ENCODE results near the gene DPEP2NB.
A peak's percentile ranks its signal among the peaks of the same experiment; 100 is the strongest.
"Not testable (repeated sequence)": the region's sequence is repeated elsewhere in the genome, so short reads cannot be mapped to it uniquely, and the experiment has no call there.

The DPEP2NB gene

DNA sequence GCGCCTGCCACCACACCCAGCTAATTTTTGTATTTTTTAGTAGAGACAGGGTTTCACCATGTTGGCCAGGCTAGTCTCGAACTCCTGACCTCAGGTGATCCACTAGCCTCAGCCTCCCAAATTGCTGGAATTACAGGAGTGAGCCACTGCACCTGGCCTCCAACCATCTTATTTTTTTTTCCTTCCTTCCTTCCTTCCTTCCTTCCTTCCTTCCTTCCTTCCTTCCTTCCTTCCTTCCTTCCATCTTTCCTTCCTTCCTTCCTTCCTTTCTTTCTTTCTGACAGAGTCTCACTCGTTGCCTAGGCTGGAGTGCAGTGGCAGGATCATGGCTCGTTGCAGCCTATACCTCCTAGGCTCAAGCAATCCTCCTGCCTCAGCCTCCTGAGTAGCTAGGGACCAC lies 5.8 kb downstream of the DPEP2NB start:
- DNase-seq: not testable (repeated sequence)

- no peak for DNase-seq
These were observed 6.5 kb downstream of the DPEP2NB start for GRCh38 chr16:68009157-68009735.

GRCh38 chr16:68005786-68006286 lies 9.9 kb downstream of the DPEP2NB start:
- DNase-seq: peak; percentile 34

DNA sequence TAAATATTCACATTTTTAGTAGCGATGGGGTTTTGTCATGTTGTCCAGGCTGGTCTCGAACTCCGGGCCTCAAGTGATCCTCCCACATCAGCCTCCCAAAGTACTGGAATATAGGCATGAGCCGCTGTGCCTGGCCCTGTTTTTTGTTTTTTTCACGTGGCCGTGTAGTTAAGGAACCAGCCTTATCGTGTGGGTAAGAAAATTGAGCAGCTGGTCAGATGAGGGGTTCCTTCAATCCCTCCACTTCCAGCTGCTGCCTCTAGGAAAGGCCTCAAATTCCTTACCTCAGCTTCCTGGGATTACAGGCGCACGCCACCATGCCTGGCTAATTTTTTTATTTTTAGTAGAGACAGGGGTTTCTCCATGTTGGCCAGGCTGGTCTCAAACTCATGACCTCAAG lies 10.5 kb downstream of the DPEP2NB start:
- DNase-seq: no peak

DNA sequence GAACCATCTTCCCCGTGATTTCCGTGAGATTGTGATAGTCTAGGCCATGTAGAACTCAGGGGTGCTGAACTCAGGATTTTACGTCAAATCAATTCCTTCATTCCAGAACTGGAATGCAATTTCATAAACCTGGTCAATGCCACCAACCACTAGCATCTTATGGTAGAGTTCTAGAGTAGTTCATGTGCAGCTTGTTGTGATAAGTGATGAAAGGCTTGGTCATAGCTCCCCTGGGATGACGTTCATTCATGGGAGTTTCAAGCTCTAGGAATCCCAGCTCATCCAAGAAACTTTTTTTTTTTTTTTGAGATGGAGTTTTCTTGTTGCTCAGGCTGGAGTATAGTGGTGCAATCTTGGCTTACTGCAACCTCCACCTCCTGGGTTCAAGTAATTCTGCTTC lies 12.7 kb downstream of the DPEP2NB start:
- DNase-seq: no peak

- DNase-seq: no peak
These were observed 15.3 kb downstream of the DPEP2NB start for GRCh38 chr16:68000450-68000849.

GRCh38 chr16:67999985-68000384 lies 15.7 kb downstream of the DPEP2NB start:
- no peak for DNase-seq

- DNase-seq: peak; percentile 53
These were observed 16.7 kb downstream of the DPEP2NB start, which contains the start of gene DPEP2 for GRCh38 chr16:67998779-67999688. DPEP2 (minus strand) TSS chr16:67999484; CDS start chr16:67993212, 6,272 bp downstream.

DNA sequence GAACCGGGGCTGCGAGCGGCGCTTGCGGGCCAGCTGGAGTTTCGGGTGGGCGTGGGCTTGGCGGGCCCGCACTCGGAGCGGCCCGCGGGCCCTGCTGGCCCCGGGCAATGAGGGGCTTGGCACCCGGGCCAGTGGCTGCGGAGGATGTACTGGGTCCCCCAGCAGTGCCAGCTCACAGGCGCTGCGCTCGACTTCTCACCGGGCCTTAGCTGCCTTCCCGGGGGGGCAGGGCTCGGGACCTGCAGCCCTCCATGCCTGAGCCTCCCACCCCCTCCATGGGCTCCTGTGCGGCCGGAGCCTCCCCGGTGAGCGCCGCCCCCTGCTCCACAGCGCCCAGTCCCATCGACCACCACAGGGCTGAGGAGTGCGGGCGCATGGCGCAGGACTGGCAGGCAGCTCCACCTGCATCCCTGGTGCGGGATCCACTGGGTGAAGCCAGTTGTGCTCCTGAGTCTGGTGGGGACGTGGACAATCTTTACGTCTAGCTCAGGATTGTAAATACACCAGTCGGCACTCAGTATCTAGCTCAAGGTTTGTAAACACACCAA lies 17.4 kb downstream of the DPEP2NB start:
- not testable (repeated sequence) for DNase-seq

DNA sequence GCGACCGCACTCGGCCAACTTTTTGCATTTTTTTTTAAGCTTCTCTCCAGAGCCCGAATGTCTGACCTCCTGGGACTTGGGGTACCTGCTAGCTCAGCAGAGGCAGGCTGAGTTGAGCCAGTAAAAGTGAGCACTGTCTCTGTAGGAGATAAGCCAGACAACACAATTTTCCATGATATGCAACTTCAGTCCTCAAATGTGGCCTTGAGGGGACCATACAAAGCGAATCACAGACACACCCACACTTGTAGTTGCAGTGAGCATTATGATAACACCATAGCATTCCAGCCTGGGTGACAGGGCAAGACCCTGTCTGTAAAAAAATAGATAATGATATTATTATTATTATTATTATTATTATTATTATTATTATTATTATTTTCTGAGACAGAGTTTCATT lies 19.0 kb downstream of the DPEP2NB start:
- no peak for DNase-seq

GRCh38 chr16:67995423-67995822 lies 20.3 kb downstream of the DPEP2NB start:
- peak; percentile 24 for DNase-seq

DNA sequence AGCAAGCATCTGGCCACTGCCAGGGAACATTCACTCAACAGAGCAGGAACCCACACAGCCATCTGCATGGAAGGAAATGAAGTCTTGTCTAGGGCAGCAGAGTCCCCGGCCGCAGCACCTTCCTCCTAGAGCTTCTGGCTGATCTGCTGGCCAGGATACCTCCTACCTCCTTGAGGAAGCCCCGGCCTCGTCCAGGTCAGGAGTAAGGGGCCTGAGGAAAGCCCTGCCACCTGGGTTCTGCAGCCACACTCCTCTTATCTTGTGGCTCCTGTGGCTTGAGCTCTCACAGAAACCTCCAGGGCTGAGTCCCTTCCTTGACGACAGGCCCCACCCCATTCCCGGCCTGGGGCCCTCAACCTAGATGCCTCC lies 21.7 kb downstream of the DPEP2NB start:
- peak; percentile 26 for DNase-seq

DNA sequence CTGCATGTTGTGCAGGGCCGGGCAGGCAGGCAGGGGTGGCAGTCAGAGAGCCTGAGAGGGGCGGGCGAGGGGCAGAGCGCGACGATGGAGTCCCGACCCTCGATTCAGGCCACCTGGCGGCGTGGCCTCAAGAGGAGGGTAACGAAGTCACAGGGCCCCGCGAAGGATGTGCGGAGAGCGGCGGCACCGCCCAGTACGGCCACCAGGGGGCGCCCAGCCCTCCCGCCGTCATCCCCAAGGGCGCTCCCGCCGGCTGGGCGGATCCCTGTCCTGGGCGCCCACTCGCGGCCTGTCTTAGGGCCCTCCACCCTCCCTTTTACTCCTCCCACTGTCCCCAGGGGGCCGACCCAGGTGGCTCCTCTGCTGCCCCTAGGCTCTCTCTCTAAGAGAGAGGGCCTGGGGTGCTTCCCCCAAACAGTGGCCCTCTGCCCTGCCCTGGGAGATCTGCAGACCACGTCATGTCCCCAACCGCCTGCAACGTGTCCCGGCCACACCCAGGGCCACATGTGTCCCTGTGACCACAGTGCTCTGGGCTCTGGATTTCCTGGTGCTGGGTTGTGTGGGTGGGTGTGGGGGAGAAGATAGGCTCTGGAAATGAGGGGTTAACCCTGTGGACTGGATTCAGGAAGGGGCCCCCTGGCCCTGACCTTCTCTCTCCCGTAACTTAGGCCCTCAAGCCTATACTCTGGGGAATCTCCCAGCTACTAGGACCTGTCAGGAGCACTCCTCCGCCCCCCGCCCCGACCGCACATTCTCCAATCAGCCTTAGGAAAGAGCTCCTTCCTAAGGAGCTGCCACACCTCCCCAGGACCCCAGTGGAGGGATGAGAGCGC lies 22.3 kb downstream of the DPEP2NB start:
- peak; percentile 88 for DNase-seq

DNA sequence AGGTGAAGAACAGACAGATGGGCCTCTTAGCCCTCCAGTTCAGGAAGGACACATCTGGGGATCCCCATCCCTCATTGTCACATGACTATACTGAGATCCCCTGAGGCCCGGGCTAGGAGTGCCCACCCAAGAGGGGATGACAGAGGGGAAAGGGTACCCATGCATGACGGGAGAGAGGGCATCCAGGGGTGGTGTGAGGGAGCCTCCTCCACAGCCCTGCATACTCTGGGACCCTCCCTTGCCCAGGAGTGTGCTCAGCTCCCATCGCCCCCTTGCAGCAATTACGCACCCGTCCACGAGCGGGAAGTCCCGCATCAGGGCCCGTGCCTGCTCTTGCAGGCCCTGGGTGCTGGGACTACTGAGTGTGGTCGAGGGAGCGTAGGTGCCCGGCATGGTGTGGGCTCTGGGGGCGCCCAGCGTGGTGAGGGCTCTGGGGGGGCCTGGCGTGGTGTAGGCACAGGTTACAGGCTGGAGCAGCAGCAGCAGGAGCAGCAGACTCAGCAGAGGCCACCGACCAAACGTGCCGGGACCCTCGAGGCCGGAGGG lies 23.0 kb downstream of the DPEP2NB start:
- no peak for DNase-seq

DNA sequence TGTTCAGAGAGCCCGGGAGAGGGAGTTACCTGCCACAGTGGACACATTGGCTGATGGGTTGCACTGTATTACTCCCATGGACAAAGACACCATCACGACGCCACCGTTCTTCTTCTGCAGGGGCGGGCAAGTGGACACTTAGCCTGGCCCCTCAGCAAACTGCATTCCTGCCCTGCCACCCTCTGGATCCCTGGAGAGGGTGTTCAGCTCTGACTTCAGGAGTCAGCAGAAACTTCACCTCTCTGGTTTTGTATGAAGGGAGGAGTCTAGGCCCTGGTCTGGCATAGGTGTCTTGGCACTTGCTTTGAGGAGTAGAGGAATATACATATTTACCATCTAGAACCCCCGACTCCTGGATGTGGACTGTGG lies 25.7 kb downstream of the DPEP2NB start:
- no peak for DNase-seq

DNA sequence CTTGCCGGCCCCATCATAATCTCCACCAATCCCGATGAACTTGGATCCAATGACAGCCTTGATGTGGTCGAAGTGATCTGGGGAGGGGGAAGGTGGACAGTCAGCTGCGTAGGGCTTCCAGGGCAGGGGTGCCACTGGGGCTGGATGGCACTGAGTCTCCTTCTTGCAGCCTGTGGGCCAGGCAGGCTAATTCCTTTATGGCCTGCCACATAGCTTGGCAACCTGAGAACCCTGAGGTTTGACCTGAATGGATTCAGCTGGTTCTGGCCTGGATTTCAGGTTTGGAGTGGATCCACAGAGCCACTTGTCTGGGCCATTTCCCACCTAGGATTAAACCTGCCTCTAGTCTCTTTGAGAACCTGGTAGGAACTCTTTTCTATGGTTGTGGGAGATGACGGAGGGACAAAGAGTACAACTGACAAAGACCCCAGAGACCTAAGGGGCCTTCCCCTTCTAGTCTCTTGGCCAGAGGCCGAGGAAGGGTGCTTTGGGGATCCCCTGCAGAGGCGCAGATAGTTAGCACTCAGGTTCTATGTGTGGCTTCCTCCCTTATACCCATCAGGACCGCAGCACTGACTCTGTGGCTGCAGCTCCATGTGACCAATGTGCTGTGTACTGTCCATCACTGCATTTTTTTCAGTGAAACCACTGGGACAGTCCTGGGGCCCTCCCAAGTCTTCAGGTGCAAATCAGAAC lies 26.2 kb downstream of the DPEP2NB start:
- no peak for DNase-seq

- no peak for DNase-seq
These were observed 27.0 kb downstream of the DPEP2NB start for GRCh38 chr16:67988675-67989074.

- DNase-seq: no peak
These were observed 28.1 kb downstream of the DPEP2NB start for GRCh38 chr16:67987460-67988160.

- no peak for DNase-seq
These were observed 28.8 kb downstream of the DPEP2NB start for GRCh38 chr16:67986949-67987348.

DNA sequence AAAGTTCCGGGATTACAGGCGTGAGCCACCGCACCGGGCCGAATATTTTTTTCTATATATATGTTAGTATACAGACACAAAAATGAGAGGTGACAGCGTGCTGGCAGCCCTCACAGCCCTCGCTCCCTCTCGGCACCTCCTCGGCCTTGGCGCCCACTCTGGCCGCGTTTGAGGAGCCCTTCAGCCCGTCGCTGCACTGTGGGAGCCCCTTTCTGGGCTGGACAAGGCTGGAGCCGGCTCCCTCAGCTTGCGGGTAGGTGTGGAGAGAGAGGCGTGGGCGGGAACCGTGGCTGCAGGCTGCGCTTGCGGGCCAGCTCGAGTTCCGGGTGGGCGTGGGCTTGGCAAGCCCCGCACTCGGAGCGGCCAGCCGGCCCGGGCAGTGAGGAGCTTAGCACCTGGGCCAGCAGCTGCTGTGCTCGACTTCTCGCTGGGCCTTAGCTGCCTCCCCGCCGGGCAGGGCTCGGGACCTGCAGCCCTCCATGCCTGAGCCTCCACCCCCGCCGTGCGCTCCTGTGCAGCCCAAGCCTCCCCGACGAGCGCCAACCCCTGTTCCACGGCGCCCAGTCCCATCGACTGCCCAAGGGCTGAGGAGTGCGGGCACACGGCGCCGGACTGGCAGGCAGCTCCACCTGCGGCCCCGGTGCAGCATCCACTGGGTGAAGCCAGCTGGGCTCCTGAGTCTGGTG lies 33.6 kb downstream of the DPEP2NB start:
- no peak for DNase-seq

Measured in activated T-cell treated with anti-CD3 and anti-CD28 coated beads, Interleukin-2, amount 50 U/mL, for 1 hour (primary cell).